HepG2 (cell line): ENCODE data around the gene TMEM135. TPM values are rescaled to one million over a fixed set of nuclear protein-coding genes. Genes with fewer than 3 reads are reported as not detected.

Experiments used
- ARID2 ChIP-seq: sonication (generic); formaldehyde crosslinking; IDR thresholded peaks from 2 replicates; pipeline ENCODE4 v1.8.1; 2022; ENCODE audit warnings: mild to moderate bottlenecking, missing genetic modification reagents, borderline replicate concordance
- BRCA1 ChIP-seq: sonication (generic); formaldehyde crosslinking; IDR thresholded peaks from 2 replicates; pipeline ENCODE4 v1.4.0; 2020; ENCODE audit warnings: missing genetic modification reagents
- FOXA1 ChIP-seq, 2 experiments: fragments of 450-650 bp in 1 of 2; sonication (generic) in 1 of 2; formaldehyde crosslinking in 1 of 2; IDR thresholded peaks; 2 replicates each; pipeline versions ENCODE4 v1.4.0 to v1.6.1; 2016 to 2020; ENCODE audit warnings: missing genetic modification reagents in 1 of 2
- FOXO1 ChIP-seq: sonication (generic); formaldehyde crosslinking; IDR thresholded peaks from 2 replicates; pipeline ENCODE4 v1.4.0; 2020; ENCODE audit warnings: missing genetic modification reagents
- FOXP1 ChIP-seq, 2 experiments: fragments of 450-650 bp in 1 of 2; IDR thresholded peaks; 2 replicates each; pipeline ENCODE4 v1.6.1; 2017 to 2018; ENCODE audit warnings: antibody characterized with exemption in 1 of 2
- GFI1 ChIP-seq: sonication (generic); formaldehyde crosslinking; IDR thresholded peaks from 2 replicates; pipeline ENCODE4 v1.5.0; 2020; ENCODE audit warnings: missing genetic modification reagents, mild to moderate bottlenecking, borderline replicate concordance
- HNF4G ChIP-seq, 2 experiments: sonication (generic) in 1 of 2; formaldehyde crosslinking in 1 of 2; IDR thresholded peaks; 2 replicates each; pipeline versions ENCODE4 v1.4.0 to v1.6.1; 2011 to 2020; ENCODE audit warnings: borderline replicate concordance in 2 of 2, low read depth in 2 of 2, mild to moderate bottlenecking in 2 of 2, low read length in 1 of 2, missing genetic modification reagents in 1 of 2, moderate library complexity in 1 of 2
- HNRNPK ChIP-seq: fragments of 200-400 bp; formaldehyde crosslinking; IDR thresholded peaks from 2 replicates; pipeline ENCODE4 v1.6.1; 2018; ENCODE audit warnings: low read length, low read depth, moderate library complexity, mild to moderate bottlenecking; ENCODE audit not compliant: poor library complexity, severe bottlenecking
- HNRNPL ChIP-seq: fragments of 200-400 bp; formaldehyde crosslinking; IDR thresholded peaks from 2 replicates; pipeline ENCODE4 v1.6.1; 2017; ENCODE audit warnings: mild to moderate bottlenecking, low read depth, low read length
- HNRNPUL1 ChIP-seq: fragments of 200-400 bp; formaldehyde crosslinking; IDR thresholded peaks from 2 replicates; pipeline ENCODE4 v1.6.1; 2017; ENCODE audit warnings: low read depth, mild to moderate bottlenecking, low read length, moderate library complexity
- MATR3 ChIP-seq: sonication (generic); formaldehyde crosslinking; IDR thresholded peaks from 2 replicates; pipeline ENCODE4 v1.4.0; 2020; ENCODE audit warnings: missing genetic modification reagents
- MED1 ChIP-seq: sonication (generic); formaldehyde crosslinking; IDR thresholded peaks from 2 replicates; pipeline ENCODE4 v1.4.0; 2020; ENCODE audit warnings: missing genetic modification reagents
- NFE2L1 ChIP-seq: sonication (generic); formaldehyde crosslinking; IDR thresholded peaks from 2 replicates; pipeline ENCODE4 v1.4.0; 2020; ENCODE audit warnings: missing genetic modification reagents, mild to moderate bottlenecking, borderline replicate concordance
- NR2F2 ChIP-seq: IDR thresholded peaks from 2 replicates; pipeline ENCODE4 v1.6.1; 2012; ENCODE audit warnings: low read depth, inconsistent platforms, borderline replicate concordance
- NR2F6 ChIP-seq, 2 experiments: IDR thresholded peaks; 2 replicates each; pipeline ENCODE4 v1.6.1; 2016; ENCODE audit warnings: antibody characterized with exemption in 1 of 2, mild to moderate bottlenecking in 1 of 2
- RCOR2 ChIP-seq: IDR thresholded peaks from 2 replicates; pipeline ENCODE4 v1.6.1; 2016; ENCODE audit warnings: missing biosample characterization, missing genetic modification reagents
- RELA ChIP-seq: sonication (generic); formaldehyde crosslinking; IDR thresholded peaks from 2 replicates; pipeline ENCODE4 v1.4.0; 2020; ENCODE audit warnings: missing genetic modification reagents
- SP4 ChIP-seq: sonication (generic); formaldehyde crosslinking; IDR thresholded peaks from 2 replicates; pipeline ENCODE4 v1.8.1; 2023; ENCODE audit warnings: mild to moderate bottlenecking, missing genetic modification reagents
- TEAD3 ChIP-seq: optimal IDR thresholded peaks from 2 replicates; pipeline ENCODE3; 2016; ENCODE audit warnings: borderline replicate concordance
- THAP7 ChIP-seq: sonication (generic); formaldehyde crosslinking; IDR thresholded peaks from 2 replicates; pipeline ENCODE4 v1.8.1; 2023; ENCODE audit warnings: mild to moderate bottlenecking, missing genetic modification reagents
- TSC22D2 ChIP-seq: sonication (generic); formaldehyde crosslinking; IDR thresholded peaks from 2 replicates; pipeline ENCODE4 v1.5.1; 2020; ENCODE audit warnings: missing genetic modification reagents, mild to moderate bottlenecking, borderline replicate concordance
- ZBTB25 ChIP-seq: IDR thresholded peaks from 2 replicates; pipeline ENCODE4 v1.6.1; 2018; ENCODE audit warnings: missing genetic modification reagents
- ZBTB42 ChIP-seq: sonication (generic); formaldehyde crosslinking; IDR thresholded peaks from 2 replicates; pipeline ENCODE4 v1.5.0; 2020; ENCODE audit warnings: mild to moderate bottlenecking, missing genetic modification reagents
- ZFP36 ChIP-seq: fragments of 150-350 bp; IDR thresholded peaks from 2 replicates; pipeline ENCODE4 v1.6.1; 2018; ENCODE audit warnings: borderline replicate concordance, low read length, low read depth; ENCODE audit not compliant: partially characterized antibody
- ZMYM4 ChIP-seq: sonication (generic); formaldehyde crosslinking; IDR thresholded peaks from 2 replicates; pipeline ENCODE4 v1.8.1; 2023; ENCODE audit warnings: mild to moderate bottlenecking, missing genetic modification reagents
- ZNF121 ChIP-seq: sonication (generic); formaldehyde crosslinking; IDR thresholded peaks from 2 replicates; pipeline ENCODE4 v1.5.0; 2020; ENCODE audit warnings: mild to moderate bottlenecking, missing genetic modification reagents
- ZNF652 ChIP-seq: IDR thresholded peaks from 2 replicates; pipeline ENCODE4 v1.6.1; 2016; ENCODE audit warnings: low read depth, borderline replicate concordance
- ZNF740 ChIP-seq: sonication (generic); formaldehyde crosslinking; IDR thresholded peaks from 2 replicates; pipeline ENCODE4 v1.4.0; 2020; ENCODE audit warnings: missing genetic modification reagents
- ZNF747 ChIP-seq: sonication (generic); formaldehyde crosslinking; IDR thresholded peaks from 2 replicates; pipeline ENCODE4 v1.8.1; 2023; ENCODE audit warnings: missing genetic modification reagents, mild to moderate bottlenecking, borderline replicate concordance
- ZNF776 ChIP-seq: sonication (generic); formaldehyde crosslinking; IDR thresholded peaks from 2 replicates; pipeline ENCODE4 v1.4.0; 2020; ENCODE audit warnings: mild to moderate bottlenecking, missing genetic modification reagents
- ZNF816 ChIP-seq: sonication (generic); formaldehyde crosslinking; IDR thresholded peaks from 2 replicates; pipeline ENCODE4 v1.8.0; 2022; ENCODE audit warnings: missing genetic modification reagents, mild to moderate bottlenecking, borderline replicate concordance
- polyA plus RNA-seq, 8 experiments: library from polyadenylated mRNA; depleted of rRNA in 3 of 8; stranded (reverse) in 7 of 8; unstranded in 1 of 8; fragments of >200 nt; fragmentation: Illumina TruSeq in 4 of 8; extraction: Trizol in 4 of 8; gene quantifications; 2 replicates each; pipeline versions ENCODE4 v1.2.1 to v1.2.3, GENCODE V29; 2011 to 2016; ENCODE audit warnings: low read depth in 4 of 8, missing spikeins in 1 of 8, mixed read lengths in 1 of 8; ENCODE audit not compliant: insufficient read depth in 1 of 8
- total RNA-seq, 5 experiments: library from RNA; depleted of rRNA; stranded (reverse); fragments of >200 nt; fragmentation: Illumina TruSeq; extraction: Trizol; gene quantifications; 2 replicates each; pipeline ENCODE4 v1.2.3, GENCODE V29; 2016; ENCODE audit warnings: low read depth in 1 of 5

Gene TMEM135
- total and polyA plus RNA-seq, 2 of the 13 experiments (the other 11 are each of a cell fraction or from before 2014, with no cell fraction given) = 36.6 to 88.9 TPM

- TF ChIP-seq HNF4G (IDR thresholded peaks at IDR 0.05; ENCODE audit: borderline replicate concordance, low read depth, low read length) (no peak), HNF4G (CRISPR knock-in tag; IDR thresholded peaks at IDR 0.05; ENCODE audit: borderline replicate concordance, low read depth) (no peak), NR2F2 (0 out of 2 replicates have a peak, but pooled peaks have one; percentile 42), ZNF747 (CRISPR knock-in tag) (no peak), GFI1 (CRISPR knock-in tag) (no peak), ZMYM4 (CRISPR knock-in tag) (no peak), NR2F6 (IDR thresholded peaks at IDR 0.05) (peak; percentile 37; the same call in 1 of the 2 replicates), NR2F6 (CRISPR knock-in tag; IDR thresholded peaks at IDR 0.05) (no peak), ZFP36 (peak; percentile 35), ZNF776 (CRISPR knock-in tag) (no peak), FOXA1 (IDR thresholded peaks at IDR 0.05) (peak; percentile 67), FOXA1 (CRISPR knock-in tag; IDR thresholded peaks at IDR 0.05) (peak; percentile 67), ZNF652 (CRISPR knock-in tag) (peak; percentile 43; the same call in 1 of the 2 replicates), NFE2L1 (CRISPR knock-in tag) (no peak), ZBTB42 (CRISPR knock-in tag) (no peak), BRCA1 (no peak), TEAD3 (CRISPR knock-in tag) (no peak), HNRNPUL1 (no peak), TSC22D2 (CRISPR knock-in tag) (no peak), FOXP1 (IDR thresholded peaks at IDR 0.05) (no peak), FOXP1 (CRISPR knock-in tag; IDR thresholded peaks at IDR 0.05) (peak; percentile 86), HNRNPL (no peak), RELA (CRISPR knock-in tag) (no peak), ZNF121 (CRISPR knock-in tag) (no peak), ZBTB25 (peak; percentile 35; the same call in 1 of the 2 replicates), MATR3 (CRISPR knock-in tag) (no peak), MED1 (CRISPR knock-in tag) (peak; percentile 43; the same call in 1 of the 2 replicates), ARID2 (CRISPR knock-in tag) (no peak), THAP7 (no peak), FOXO1 (no peak; the same call in 1 of the 2 replicates), ZNF740 (no peak), SP4 (CRISPR knock-in tag) (no peak), ZNF816 (CRISPR knock-in tag) (no peak), HNRNPK (no peak), RCOR2 (CRISPR knock-in tag) (peak; percentile 45; the same call in 1 of the 2 replicates)
These were observed 90.6 kb downstream of the TMEM135 start (continued) for GRCh38 chr11:87128372-87128771.
